HepG2 (cell line): ENCODE results near the gene ODC1. TPM values are rescaled to one million over a fixed set of nuclear protein-coding genes. Genes with fewer than 3 reads are reported as not detected.

ENCODE experiments used
- ATF7 ChIP-seq, 2 experiments: fragments of 450-650 bp in 1 of 2; sonication (generic) in 1 of 2; formaldehyde crosslinking in 1 of 2; IDR thresholded peaks; 2 replicates each; pipeline versions ENCODE4 v1.4.0 to v1.6.1; 2016 to 2020; ENCODE audit warnings: antibody characterized with exemption in 1 of 2, mild to moderate bottlenecking in 1 of 2, missing genetic modification reagents in 1 of 2
- CAMTA2 ChIP-seq: sonication (generic); formaldehyde crosslinking; IDR thresholded peaks from 2 replicates; pipeline ENCODE4 v1.4.0; 2020; ENCODE audit warnings: mild to moderate bottlenecking, missing genetic modification reagents, borderline replicate concordance
- CCAR2 ChIP-seq: fragments of 200-400 bp; formaldehyde crosslinking; optimal IDR thresholded peaks from 2 replicates; pipeline ENCODE3; 2018; ENCODE audit warnings: low read depth, mild to moderate bottlenecking, low read length, moderate library complexity
- FOXK2 ChIP-seq: fragments of 450-650 bp; IDR thresholded peaks from 2 replicates; pipeline ENCODE4 v1.6.1; 2016
- NFKB2 ChIP-seq: sonication (generic); formaldehyde crosslinking; IDR thresholded peaks from 2 replicates; pipeline ENCODE4 v1.4.0; 2020; ENCODE audit warnings: missing genetic modification reagents, borderline replicate concordance
- PATZ1 ChIP-seq: sonication (generic); formaldehyde crosslinking; IDR thresholded peaks from 2 replicates; pipeline ENCODE4 v1.4.0; 2020; ENCODE audit warnings: missing genetic modification reagents
- SALL1 ChIP-seq: sonication (generic); formaldehyde crosslinking; IDR thresholded peaks from 2 replicates; pipeline ENCODE4 v1.8.0; 2022; ENCODE audit warnings: mild to moderate bottlenecking, missing genetic modification reagents
- ZNF20 ChIP-seq: sonication (generic); formaldehyde crosslinking; IDR thresholded peaks from 2 replicates; pipeline ENCODE4 v1.4.0; 2020; ENCODE audit warnings: mild to moderate bottlenecking, moderate library complexity, missing genetic modification reagents
- ZNF318 ChIP-seq: sonication (generic); formaldehyde crosslinking; IDR thresholded peaks from 2 replicates; pipeline ENCODE4 v1.4.0; 2020; ENCODE audit warnings: mild to moderate bottlenecking, missing genetic modification reagents
- ZNF570 ChIP-seq: sonication (generic); formaldehyde crosslinking; IDR thresholded peaks from 2 replicates; pipeline ENCODE4 v1.4.0; 2020; ENCODE audit warnings: mild to moderate bottlenecking, missing genetic modification reagents, borderline replicate concordance
- ZNF780A ChIP-seq: sonication (generic); formaldehyde crosslinking; IDR thresholded peaks from 2 replicates; pipeline ENCODE4 v1.8.0; 2022; ENCODE audit warnings: mild to moderate bottlenecking, missing genetic modification reagents, moderate library complexity
- polyA plus RNA-seq, 8 experiments: library from polyadenylated mRNA; depleted of rRNA in 3 of 8; stranded (reverse) in 7 of 8; unstranded in 1 of 8; fragments of >200 nt; fragmentation: Illumina TruSeq in 4 of 8; extraction: Trizol in 4 of 8; gene quantifications; 2 replicates each; pipeline versions ENCODE4 v1.2.1 to v1.2.3, GENCODE V29; 2011 to 2016; ENCODE audit warnings: low read depth in 4 of 8, missing spikeins in 1 of 8, mixed read lengths in 1 of 8; ENCODE audit not compliant: insufficient read depth in 1 of 8
- total RNA-seq, 5 experiments: library from RNA; depleted of rRNA; stranded (reverse); fragments of >200 nt; fragmentation: Illumina TruSeq; extraction: Trizol; gene quantifications; 2 replicates each; pipeline ENCODE4 v1.2.3, GENCODE V29; 2016; ENCODE audit warnings: low read depth in 1 of 5
- TF ChIP-seq, protein P1 (sequence below): sonication (generic); formaldehyde crosslinking; IDR thresholded peaks from 2 replicates; pipeline ENCODE4 v1.9.0; 2022; ENCODE audit warnings: low read depth, missing genetic modification reagents

Gene ODC1
- total and polyA plus RNA-seq, 2 of the 13 experiments (the other 11 are each of a cell fraction or from before 2014, with no cell fraction given), result 142 to 371 TPM

DNA sequence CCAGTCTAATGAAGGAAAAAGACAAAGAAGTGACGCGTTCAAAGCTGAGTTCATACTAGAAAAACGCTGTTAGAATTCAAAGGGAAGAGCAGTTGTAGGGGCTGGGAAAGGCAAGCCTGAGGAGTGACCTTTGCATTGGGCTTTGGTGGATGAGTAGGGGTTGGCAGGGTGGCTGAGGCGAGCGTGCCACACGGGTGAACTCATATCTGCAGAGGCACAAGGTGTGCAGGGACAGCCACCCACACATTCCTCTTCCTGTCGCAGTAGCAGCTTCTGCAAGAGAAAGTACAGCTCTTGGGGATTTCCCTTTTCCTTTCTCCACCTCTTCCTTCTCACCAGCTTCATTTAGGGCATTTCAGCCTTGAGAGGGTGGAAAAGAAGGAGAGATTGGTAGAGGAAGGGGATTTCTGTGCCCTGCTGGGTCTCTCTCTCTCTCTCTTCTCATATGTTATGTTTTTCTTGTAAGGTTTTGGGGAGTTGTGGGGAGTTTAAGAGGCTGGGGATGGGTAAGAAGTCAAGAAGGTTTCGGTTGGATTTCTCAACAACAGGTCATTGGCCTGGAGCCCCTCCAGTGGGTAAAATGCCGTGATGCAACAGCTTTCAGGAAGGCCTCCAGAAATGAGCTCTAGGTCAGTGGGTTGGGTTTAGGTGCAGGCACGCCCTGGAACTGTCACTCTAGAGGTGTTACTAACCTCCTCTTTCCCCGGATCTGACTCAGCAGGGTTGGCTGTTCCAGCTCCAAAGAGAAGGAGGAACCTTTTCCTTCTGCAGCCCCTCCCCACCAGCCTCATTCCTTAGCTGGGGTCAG is 40.1 kb downstream of the ODC1 start (continued):
- TF ChIP-seq ZNF318 (CRISPR knock-in tag) (0 out of 2 replicates have a peak, but pooled peaks have one; percentile 23), SALL1 (peak; percentile 61), ATF7 (IDR thresholded peaks at IDR 0.05) (no peak), ATF7 (CRISPR knock-in tag; IDR thresholded peaks at IDR 0.05) (0 out of 2 replicates have a peak, but pooled peaks have one; percentile 42), FOXK2 (no peak), NFKB2 (CRISPR knock-in tag) (no peak), CCAR2 (no peak), ZNF20 (CRISPR knock-in tag) (no peak), CAMTA2 (CRISPR knock-in tag) (no peak), ZNF780A (CRISPR knock-in tag) (no peak), ZNF570 (no peak), PATZ1 (CRISPR knock-in tag) (peak; percentile 83)
- TF ChIP-seq, protein P1, sequence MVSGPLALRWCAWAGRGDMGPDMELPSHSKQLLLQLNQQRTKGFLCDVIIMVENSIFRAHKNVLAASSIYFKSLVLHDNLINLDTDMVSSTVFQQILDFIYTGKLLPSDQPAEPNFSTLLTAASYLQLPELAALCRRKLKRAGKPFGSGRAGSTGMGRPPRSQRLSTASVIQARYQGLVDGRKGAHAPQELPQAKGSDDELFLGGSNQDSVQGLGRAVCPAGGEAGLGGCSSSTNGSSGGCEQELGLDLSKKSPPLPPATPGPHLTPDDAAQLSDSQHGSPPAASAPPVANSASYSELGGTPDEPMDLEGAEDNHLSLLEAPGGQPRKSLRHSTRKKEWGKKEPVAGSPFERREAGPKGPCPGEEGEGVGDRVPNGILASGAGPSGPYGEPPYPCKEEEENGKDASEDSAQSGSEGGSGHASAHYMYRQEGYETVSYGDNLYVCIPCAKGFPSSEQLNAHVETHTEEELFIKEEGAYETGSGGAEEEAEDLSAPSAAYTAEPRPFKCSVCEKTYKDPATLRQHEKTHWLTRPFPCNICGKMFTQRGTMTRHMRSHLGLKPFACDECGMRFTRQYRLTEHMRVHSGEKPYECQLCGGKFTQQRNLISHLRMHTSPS, result 0 out of 2 replicates have a peak, but pooled peaks have one; percentile 27
